ENCODE results near the gene TLR4.

Gene TLR4

DNA sequence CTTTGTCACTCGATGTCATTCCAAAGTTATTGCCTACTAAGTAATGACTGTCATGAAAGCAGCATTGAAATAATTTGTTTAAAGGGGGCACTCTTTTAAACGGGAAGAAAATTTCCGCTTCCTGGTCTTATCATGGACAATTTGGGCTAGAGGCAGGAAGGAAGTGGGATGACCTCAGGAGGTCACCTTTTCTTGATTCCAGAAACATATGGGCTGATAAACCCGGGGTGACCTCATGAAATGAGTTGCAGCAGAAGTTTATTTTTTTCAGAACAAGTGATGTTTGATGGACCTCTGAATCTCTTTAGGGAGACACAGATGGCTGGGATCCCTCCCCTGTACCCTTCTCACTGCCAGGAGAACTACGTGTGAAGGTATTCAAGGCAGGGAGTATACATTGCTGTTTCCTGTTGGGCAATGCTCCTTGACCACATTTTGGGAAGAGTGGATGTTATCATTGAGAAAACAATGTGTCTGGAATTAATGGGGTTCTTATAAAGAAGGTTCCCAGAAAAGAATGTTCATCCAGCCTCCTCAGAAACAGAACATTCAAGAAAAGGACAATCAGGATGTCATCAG lies 11.3 kb downstream of the TLR4 start:
- no peak for DNase-seq (ENCODE audit: low read depth)

- no peak for DNase-seq (ENCODE audit: low read depth)
Measured at GRCh38 chr9:117718085-117718484, 13.9 kb downstream of the TLR4 start.

DNA sequence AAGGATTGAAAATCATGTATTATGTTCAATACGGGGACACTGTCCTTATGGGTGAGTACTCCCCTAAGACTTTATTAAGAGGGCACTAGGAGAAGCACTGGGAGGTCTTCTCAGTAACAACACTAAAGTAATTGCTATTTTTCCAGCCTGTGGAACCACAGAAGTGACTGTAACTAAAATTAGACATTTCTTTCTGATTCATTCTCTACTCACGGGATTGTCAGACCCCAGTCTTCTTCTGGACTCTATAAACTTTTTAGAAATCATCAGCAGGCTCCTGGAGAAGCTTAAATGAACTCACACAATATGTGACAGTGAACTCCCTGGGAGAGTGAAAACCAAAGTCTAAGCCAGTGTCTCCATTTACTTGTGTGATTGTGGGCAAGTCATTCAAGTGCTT lies 14.5 kb downstream of the TLR4 start:
- DNase-seq (ENCODE audit: low read depth) = no peak

DNA sequence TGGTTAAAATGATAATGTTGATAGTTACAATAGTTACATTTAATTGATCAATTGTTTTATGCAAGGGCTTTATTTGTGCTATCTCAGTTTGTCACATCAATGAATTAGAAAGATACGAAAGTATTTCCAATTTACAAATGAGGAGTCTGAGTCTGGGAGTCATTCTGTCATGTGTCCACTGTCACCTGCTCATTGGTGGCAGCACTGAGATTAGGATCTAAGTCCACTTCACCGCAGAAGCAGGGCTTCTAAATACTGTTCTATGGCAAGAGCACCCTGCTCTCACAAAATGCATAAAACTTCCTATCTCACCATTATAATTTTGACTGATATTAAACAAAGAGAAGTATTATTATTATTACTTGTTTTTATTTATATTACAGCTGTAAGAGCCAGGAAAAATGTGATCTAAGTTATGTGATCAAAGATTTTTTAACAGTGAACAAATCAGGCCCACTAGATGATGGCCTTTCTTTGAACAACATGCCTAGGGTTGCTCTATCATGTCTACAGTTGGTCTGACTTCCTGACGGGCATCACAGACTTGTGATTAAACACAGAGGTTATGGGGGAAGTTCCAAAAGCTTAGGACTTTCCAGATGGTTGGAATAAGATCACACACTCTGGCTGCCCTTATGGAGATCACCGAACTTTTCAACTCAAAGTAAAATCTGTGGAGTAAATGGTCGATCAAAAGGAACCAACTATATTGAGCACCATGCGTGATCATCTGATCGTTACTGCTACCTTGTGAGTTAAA lies 15.1 kb downstream of the TLR4 start:
- DNase-seq (ENCODE audit: low read depth) = no peak

- DNase-seq (ENCODE audit: low read depth) = no peak
Measured at GRCh38 chr9:117720066-117720465, 15.9 kb downstream of the TLR4 start.

DNA sequence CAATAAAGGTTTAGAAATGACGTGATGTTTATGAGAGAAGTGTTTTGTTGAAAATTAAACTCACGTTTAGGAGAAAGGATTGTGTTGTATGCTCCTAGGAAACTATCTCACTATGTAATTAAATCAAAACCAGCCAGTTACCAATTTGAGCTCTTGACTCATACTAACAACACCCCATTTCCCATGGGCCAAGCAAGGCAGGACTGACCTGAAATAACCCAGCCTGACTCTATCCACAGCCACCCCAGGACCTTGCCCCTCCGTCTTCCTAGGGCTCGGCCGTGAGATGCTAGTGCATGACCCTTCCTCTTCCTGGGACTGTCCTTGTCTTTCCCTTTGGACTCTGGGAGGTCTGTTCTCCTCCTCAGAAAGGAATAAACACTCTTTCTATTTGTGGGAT lies 16.4 kb downstream of the TLR4 start:
- DNase-seq (ENCODE audit: low read depth) = peak; percentile 87

DNA sequence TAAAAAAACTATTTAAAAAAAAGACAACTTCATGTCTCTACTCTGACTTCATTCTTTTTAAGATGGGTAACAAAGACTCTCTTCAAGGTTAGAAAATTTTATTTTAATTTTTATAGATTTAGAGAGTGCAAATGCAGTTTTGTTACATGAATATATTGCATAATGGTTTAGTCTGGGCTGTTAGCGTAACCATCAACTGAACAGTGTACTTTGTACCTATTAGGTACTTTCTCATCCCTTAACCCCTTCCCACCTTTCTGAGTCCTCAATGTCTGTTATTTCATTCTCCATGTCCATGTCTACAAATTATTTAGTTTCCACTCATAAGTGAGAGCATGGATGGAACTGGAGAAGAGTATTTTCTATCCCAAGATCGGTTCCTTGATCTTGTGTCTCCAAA lies 16.8 kb downstream of the TLR4 start:
- no peak for DNase-seq (ENCODE audit: low read depth)

- no peak for DNase-seq (ENCODE audit: low read depth)
Measured at GRCh38 chr9:117722108-117722761, 18.0 kb downstream of the TLR4 start.

DNA sequence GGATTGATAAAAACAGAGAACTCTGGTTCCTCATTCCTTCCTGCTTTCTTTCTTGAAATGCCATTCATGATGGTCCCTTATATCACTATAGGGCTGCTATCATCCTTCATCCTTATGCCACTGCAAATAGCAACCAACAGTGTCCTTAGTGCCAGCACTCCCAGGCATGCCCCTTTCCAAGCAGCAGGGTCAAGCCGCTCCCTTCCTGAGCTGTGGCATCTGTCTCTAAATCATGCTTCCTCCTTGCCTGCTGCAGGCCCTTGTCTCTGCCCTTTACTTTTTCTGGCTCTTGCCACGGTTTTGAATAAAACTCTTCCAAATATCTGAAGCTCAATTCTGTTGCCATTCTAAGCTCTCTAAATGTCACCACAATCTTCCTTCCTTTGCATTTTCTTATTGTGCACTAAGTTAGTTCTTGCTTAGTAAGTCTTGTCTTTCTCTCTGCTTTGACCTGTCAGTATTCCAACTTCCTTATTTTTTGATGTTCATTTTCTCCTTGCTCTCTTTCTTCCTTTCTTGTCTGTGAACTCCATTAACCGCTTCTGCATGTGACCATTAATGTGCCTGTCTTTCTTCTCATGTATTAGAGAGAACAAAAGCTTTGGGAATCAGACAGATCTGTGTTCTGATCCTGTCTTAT lies 19.9 kb downstream of the TLR4 start:
- DNase-seq (ENCODE audit: low read depth) = no peak

DNA sequence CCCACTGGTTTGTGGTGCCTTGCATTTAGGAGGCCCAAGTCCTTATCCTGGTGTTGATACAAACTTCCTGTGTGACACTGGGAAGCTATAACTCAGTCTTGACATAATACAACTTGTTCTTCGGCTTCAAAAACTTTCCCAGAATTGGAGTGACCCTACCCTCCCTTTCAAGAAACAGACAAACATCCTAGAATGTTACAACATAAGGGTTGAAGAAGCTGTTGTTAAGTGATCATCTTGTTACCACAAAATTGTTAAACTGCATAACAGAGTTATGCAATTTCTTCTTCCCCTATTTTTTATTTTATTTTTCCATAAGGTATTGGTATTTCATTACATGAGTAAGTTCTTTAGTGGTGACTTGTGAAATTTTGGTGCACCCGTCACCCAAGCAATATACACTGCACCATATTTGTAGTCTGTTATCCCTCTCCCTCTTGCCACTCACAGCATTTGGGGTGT lies 21.3 kb downstream of the TLR4 start:
- DNase-seq (ENCODE audit: low read depth) = no peak

DNA sequence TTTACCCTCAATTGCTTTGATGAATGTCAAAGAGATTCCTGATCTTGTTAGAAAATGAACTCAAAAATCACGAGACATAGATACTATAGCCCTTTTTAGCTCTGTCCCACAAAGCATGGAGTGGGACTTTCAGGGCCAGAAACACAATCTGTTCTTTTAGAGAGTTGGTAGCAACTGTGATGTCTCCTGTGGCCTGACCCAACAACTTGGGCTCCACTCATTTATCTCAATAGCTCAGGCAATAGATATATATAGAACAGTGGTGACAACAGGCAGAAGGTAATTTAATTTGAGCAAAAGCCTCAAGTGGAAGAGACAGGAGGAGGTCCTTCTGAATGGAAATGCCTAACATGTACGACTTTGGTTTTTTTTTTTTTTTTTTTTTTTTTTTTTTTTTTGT lies 25.2 kb downstream of the TLR4 start:
- DNase-seq (ENCODE audit: low read depth) = no peak

- DNase-seq (ENCODE audit: low read depth) = no peak
Measured at GRCh38 chr9:117732494-117732893, 28.3 kb downstream of the TLR4 start.

DNA sequence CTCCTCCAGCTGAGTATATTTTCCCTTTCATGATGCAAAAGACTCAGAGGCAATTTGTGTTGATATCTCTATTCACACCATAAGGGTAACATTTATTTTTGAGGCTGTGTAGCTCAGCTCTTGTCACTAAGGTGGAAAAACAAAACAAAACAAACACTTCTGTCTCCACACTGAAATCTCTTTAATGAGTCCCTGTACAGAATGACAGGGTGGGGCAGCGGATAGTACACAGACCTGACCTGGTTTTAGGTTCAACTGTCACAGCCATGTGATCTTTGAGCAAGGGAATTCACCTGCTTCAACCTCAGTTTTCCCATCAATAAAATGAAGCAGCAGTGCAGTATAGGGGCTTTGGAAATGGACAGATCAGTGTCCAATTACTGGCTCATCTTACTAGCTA lies 29.3 kb downstream of the TLR4 start:
- no peak for DNase-seq (ENCODE audit: low read depth)

GRCh38 chr9:117734082-117734481 lies 29.9 kb downstream of the TLR4 start:
- DNase-seq (ENCODE audit: low read depth) = no peak

GRCh38 chr9:117734523-117735314 lies 30.5 kb downstream of the TLR4 start:
- DNase-seq (ENCODE audit: low read depth) = no peak

DNA sequence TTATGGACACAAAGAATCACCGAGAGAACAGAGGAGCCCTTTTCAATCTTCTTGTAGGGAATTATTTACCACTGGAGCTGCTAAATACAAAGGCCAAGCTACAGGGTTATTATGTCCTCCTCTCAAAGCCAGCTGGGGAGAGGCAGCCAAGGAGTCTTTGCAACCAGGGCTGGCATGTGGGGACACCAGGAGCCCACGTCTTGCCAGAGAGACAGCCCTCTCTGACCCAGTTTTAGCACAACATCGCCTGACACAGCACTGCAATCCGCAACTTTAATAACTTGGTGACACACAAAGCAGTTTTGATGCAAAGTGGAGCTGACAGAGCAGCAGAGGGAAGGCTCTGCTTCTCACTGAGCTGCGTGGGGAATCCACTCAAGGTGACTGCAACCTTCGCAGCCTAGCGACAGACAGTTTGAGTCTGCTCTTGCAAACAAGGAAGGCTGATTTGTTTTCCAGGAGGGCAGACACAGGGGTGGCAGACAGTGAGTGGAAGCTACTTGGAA lies 33.6 kb downstream of the TLR4 start:
- DNase-seq (ENCODE audit: low read depth) = no peak

DNA sequence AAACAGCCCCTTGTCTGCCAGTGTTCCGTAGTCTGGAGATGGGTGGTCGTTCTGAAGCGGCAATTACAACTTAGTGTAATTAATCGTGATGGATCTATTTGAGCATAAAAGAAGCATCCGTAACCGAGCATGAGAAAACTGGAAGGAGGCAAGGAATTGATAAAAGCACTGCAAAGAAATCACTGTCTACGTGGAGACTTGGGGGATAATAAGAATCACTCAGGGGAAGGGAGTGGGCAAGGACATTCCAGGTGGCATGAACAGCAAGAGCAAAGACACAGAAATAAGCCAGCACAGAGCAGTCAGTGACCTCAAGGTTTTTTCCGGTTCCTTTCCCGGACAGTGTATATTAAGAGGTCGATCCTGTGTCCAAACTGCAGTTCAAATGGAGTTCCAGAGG lies 35.0 kb downstream of the TLR4 start:
- DNase-seq (ENCODE audit: low read depth) = no peak

DNA sequence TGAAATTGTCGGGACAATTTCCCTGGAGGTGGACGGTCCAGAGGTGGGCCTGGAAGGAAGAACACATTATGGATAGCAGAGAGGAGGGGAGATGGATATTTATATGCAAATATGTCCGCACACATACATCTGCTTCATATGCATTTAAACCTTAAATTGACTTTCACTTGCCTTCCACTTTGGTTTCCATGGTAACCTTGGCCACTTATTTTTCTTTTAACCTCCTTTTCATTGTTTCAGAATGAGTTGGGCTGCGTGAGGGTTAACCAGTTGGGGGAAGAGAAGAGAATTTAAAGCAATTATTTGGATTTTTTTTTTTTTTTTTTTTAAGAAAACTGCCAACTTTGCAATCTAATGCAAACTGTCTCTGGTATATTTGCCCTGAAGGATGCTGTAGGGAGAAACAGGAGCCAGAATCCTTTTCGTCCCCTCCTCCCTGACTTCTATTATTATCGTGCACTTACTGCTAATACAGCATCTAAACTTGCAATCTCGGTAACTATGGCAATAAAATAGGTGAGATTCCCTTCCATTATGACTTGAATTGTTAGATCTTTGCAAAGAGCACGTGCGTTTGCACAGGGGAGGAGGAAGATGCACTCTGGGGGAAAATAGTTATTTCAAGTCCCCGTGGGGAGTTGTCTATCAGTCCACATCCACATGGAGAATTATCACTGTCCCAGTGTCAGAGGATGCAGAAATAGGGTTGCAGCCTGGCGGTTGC lies 35.6 kb downstream of the TLR4 start:
- no peak for DNase-seq (ENCODE audit: low read depth)

- DNase-seq (ENCODE audit: low read depth) = no peak
Measured at GRCh38 chr9:117742131-117742530, 37.9 kb downstream of the TLR4 start.

GRCh38 chr9:117744369-117744768 lies 40.2 kb downstream of the TLR4 start:
- DNase-seq (ENCODE audit: low read depth) = no peak

- DNase-seq (ENCODE audit: low read depth) = no peak
Measured at GRCh38 chr9:117744856-117745389, 40.7 kb downstream of the TLR4 start.
